NCI-H146 (cell line): ENCODE measurements around the gene SERPINA5.
"Not testable (repeated sequence)": the region's sequence is repeated elsewhere in the genome, so short reads cannot be mapped to it uniquely, and the experiment has no call there.

Experiments
- DNase-seq: peaks from one replicate; lab custom pipeline; 2025; lab: John Stamatoyannopoulos, UW

Gene SERPINA5

GRCh38 chr14:94623856-94624499, 42.8 kb downstream of the SERPINA5 start:
- no peak for DNase-seq

- no peak for DNase-seq
Observed at GRCh38 chr14:94624537-94625352, 43.5 kb downstream of the SERPINA5 start.

GRCh38 chr14:94625353-94625635, 44.1 kb downstream of the SERPINA5 start:
- DNase-seq: no peak

DNA sequence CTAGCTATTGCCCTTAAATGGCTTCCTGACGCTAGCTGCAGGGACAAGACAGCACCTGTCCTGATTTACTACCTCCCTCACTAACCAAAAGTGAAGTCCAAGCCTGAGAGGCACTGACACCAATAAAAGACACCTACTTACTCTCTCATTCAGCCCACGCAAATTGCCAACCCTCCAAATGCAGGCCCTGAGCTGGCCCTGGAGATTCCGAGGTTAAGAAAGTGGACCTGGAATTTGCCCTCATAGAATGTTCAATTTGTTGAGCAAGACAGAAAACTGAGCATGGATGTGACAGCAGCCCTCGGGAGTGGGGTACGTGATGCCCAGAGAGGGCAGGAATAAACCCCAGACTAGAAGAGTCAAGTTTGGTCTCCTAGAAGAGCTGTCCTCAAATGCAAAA, 47.4 kb downstream of the SERPINA5 start:
- no peak for DNase-seq

DNA sequence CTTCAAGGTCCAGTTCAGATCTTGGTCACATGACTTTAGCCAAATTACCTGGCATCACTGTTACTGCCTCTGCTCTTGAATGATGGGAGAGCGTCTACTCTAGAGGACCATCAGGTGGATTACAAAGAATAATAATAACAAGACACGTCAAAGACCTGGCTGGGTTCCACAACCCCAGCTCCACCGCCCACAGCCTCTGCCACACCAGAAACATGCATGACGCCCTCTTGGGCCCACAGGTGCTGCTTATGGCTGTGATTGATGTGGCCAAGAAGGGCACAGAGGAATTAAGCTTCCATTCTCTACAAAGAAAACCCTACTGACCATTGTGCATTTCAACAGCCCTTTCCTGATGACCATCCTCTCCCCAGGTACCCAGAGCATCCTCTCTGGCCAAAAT, 49.2 kb downstream of the SERPINA5 start:
- DNase-seq: no peak

DNA sequence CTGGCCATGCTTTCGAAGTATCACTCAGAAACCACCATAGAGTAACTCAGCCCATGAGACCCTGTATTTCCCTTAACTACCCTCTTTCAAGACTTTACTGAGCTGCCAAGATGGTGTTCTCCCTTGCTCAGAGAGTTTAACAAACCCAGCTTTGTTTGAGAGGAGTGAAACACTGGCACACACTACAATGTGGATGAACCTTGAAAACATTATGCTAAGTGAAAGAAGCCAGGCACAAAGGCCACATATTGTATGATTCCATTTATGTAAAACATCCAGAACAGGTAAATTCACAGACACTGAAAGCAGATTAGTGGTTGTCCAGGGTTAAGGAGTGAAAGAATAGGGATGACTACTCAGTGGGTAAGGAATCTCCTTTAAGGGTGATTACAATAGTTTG, 49.8 kb downstream of the SERPINA5 start:
- no peak for DNase-seq

DNA sequence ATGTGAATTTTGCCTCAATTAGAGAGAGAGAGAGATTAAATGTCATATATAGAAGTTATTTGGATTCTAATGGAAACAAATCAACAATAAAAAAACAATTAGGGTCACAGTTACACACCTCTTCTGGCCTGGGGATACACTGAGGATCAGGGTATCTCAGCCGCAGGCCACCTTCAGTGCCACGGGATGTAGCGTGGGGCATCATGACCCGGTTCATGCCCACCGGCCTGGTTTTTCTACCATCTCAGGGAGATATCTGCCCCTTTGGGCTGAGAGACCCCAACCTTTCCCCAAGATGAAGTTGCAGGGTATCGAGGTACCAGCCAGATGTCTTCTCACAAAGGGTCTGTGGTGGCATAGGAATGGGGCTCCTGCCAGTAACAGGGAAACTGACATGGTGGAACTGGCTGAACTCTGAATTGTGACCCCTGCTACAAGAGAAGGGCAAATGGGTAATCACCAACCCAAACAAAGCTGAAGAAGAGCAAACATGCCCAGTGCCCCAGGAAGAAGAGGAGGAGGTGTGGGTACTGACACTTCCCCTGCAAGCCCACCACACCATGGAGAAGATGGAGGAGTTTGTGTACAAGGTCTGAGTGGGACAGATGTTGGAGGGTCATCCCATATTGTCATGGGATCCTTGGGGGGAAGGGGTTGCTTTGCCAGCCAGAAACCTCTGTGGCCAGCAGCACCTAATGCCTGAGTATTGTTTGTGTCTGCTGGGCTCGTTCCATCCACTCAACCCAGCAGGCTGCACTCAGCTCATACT, 50.5 kb downstream of the SERPINA5 start:
- no peak for DNase-seq

- no peak for DNase-seq
Observed at GRCh38 chr14:94632305-94632590, 51.0 kb downstream of the SERPINA5 start.

DNA sequence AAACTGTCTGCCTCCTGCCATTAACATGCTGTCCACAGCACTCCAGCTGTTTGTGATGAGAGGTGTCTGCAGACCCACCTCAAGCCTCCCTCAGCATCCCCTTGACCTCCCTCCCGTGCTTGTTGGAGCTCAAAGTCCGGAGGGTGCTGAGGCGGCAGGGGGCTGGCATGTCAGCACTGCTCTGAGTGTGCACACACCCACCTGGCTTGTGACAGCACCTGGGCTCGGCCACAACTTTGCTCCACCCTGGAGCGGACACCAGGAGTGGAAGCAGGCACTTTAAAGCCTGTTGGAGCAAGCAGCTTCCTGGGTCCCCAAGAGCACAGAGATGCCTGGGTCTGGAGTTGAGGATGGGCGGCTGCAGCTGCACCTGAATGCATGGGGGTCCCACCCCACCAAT, 51.9 kb downstream of the SERPINA5 start:
- DNase-seq: no peak

GRCh38 chr14:94635154-94635553, 53.9 kb downstream of the SERPINA5 start:
- DNase-seq: no peak

DNA sequence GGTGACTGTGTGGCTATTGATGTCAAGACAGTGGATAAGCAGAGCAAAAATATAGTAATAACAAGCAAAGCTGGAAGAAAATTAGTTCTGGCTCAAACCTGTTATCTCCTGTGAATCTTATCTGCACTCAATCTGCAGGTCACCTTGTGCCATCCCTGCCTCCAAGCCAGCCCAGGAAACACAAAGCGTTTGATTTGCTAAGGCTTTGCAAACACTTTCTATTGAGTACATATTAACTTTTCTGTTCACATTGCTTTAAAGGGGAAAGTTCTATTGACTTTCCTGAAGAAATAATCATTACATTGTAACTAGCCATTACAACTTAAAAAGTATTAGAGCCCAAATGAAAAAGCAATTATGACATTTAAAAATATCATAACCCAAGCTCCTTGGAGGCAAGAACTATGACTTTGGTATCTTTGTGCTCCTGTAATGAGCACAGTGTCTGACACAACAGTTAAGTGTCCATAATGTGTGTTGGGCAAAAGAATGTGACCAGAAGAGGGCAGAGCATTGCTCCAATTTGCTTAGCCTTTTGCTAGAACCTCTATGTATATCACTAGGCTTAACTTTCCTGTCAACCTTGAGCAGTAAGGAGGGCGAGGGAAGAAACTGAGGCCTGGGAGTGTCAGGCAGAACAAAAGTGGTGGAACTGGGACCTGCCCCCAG, 55.7 kb downstream of the SERPINA5 start:
- no peak for DNase-seq

DNA sequence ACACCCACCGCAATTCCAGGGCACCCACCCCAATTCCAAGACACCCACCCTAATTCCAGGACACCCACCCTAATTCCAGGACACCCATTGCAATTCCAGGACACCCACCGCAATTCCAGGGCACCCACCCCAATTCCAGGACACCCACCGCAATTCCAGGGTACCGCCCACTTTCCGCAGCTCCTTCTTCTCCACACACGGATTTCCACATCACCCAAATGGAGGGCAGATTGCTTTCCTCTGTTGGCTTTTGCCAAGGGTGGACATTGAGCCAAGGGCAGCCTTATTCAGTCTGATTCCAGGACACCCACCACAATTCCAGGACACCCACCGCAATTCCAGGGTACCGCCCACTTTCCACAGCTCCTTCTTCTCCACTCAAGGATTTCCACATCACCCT, 56.6 kb downstream of the SERPINA5 start:
- not testable (repeated sequence) for DNase-seq

GRCh38 chr14:94638339-94638738, 57.1 kb downstream of the SERPINA5 start:
- DNase-seq: no peak

DNA sequence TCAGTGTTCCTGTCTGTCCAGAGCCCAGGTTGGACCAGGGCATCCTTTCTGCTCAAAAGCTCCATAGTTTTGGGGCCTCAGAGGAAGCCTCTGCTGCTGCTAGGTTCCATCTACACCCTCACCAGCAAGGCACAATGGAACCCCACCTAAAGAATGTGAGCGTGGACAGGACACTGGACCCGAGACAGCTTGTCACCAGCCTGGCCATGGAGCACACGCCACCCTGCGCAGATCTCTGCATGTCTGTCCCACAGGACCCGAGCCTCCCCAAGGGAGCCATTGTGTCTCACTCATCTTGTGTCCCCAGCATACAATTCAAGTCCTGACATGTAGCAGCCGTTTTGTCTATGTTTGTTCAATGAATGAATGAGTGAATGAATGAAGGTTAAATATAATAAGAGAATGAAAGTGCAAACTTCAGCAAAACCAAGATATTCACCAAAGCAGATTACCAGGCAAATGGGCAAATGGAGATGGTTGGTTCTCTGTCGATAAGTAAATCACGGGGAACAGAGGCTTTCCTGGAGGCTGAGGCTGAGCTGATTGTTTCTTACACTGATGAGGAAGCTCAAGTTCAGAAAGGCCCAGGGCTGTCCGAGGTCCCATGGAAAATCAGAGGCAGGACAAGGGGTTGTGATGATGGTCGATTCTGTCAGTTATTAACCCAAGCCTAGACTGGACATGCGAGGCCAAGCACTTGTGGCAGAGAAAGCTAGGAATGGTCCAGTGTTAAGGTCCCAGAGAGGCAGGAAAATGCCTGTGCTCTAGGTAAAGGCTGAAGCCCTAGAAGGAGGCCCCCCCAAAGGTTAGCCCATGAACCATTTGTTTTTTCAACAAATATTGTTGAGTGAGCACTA, 58.0 kb downstream of the SERPINA5 start:
- no peak for DNase-seq

- no peak for DNase-seq
Observed at GRCh38 chr14:94640721-94641631, 59.8 kb downstream of the SERPINA5 start.

GRCh38 chr14:94641632-94641955, 60.4 kb downstream of the SERPINA5 start:
- no peak for DNase-seq
